ENCODE measurements around the gene FRA10AC1.

FRA10AC1 gene

GRCh38 chr10:93718937-93719725, 16.7 kb upstream of the FRA10AC1 start:
- TF ChIP-seq REST (IDR thresholded peaks at IDR 0.05; ENCODE audit: low read depth) (peak; percentile 72), RAD21 (IDR thresholded peaks at IDR 0.05; ENCODE audit: low read depth) (no peak), EP300 (IDR thresholded peaks at IDR 0.05; ENCODE audit: borderline replicate concordance) (no peak)

- TF ChIP-seq TEAD4 (IDR thresholded peaks at IDR 0.05) = no peak
Measured at GRCh38 chr10:93716766-93717165, 14.4 kb upstream of the FRA10AC1 start.

GRCh38 chr10:93715345-93715744, 13.0 kb upstream of the FRA10AC1 start:
- no peak for TF ChIP-seq TEAD4 (IDR thresholded peaks at IDR 0.05)
- TF ChIP-seq CEBPB (IDR thresholded peaks at IDR 0.05) = no peak

GRCh38 chr10:93712593-93712992, 10.2 kb upstream of the FRA10AC1 start:
- TF ChIP-seq REST (IDR thresholded peaks at IDR 0.05; ENCODE audit: low read depth) (no peak), TAF1 (IDR thresholded peaks at IDR 0.05; ENCODE audit: low read depth) (no peak), CEBPB (IDR thresholded peaks at IDR 0.05) (no peak), FOXM1 (IDR thresholded peaks at IDR 0.05; ENCODE audit: borderline replicate concordance, low read depth) (no peak), TCF12 (IDR thresholded peaks at IDR 0.05; ENCODE audit: low read depth) (no peak), ZBTB7A (IDR thresholded peaks at IDR 0.05; ENCODE audit: low read depth) (no peak), EGR1 (IDR thresholded peaks at IDR 0.05) (no peak), EP300 (IDR thresholded peaks at IDR 0.05; ENCODE audit: borderline replicate concordance) (no peak), CREB1 (IDR thresholded peaks at IDR 0.05; ENCODE audit: low read depth) (no peak), USF1 (IDR thresholded peaks at IDR 0.05) (no peak)

- no peak for TF ChIP-seq TAF1 (IDR thresholded peaks at IDR 0.05; ENCODE audit: low read depth)
- no peak for TF ChIP-seq CREB1 (IDR thresholded peaks at IDR 0.05; ENCODE audit: low read depth)
- no peak for TF ChIP-seq NFIC (IDR thresholded peaks at IDR 0.05)
- TF ChIP-seq EP300 (IDR thresholded peaks at IDR 0.05; ENCODE audit: borderline replicate concordance) = no peak
- no peak for TF ChIP-seq REST (IDR thresholded peaks at IDR 0.05; ENCODE audit: low read depth)
- no peak for TF ChIP-seq ZBTB7A (IDR thresholded peaks at IDR 0.05; ENCODE audit: low read depth)
- no peak for TF ChIP-seq RAD21 (IDR thresholded peaks at IDR 0.05; ENCODE audit: low read depth)
- no peak for TF ChIP-seq YY1 (IDR thresholded peaks at IDR 0.05; ENCODE audit: low read depth)
- no peak for TF ChIP-seq MAX (IDR thresholded peaks at IDR 0.05)
- no peak for TF ChIP-seq TEAD4 (IDR thresholded peaks at IDR 0.05)
- TF ChIP-seq FOXM1 (IDR thresholded peaks at IDR 0.05; ENCODE audit: borderline replicate concordance, low read depth) = no peak
Measured at GRCh38 chr10:93711891-93712290, 9.5 kb upstream of the FRA10AC1 start.

- no peak for TF ChIP-seq YY1 (IDR thresholded peaks at IDR 0.05; ENCODE audit: low read depth)
Measured at GRCh38 chr10:93710333-93710909, 8.0 kb upstream of the FRA10AC1 start.

All from Ishikawa (cell line).